BE2C (cell line): ENCODE results near the gene PRSS1.

Experiments
- DNase-seq: peaks from one replicate; pipeline ENCODE4 v3.0.0-alpha.2; 2020
- H3K27me3 ChIP-seq: fragments of 250-450 bp; sonication (Bioruptor Pico); 2 replicates; pipeline ENCODE4 v1.5.1; 2020; ENCODE audit warnings: mild to moderate bottlenecking
- H3K36me3 ChIP-seq: fragments of 250-450 bp; sonication (Bioruptor Pico); 2 replicates; pipeline ENCODE4 v1.5.1; 2020; ENCODE audit warnings: mild to moderate bottlenecking
- H3K4me1 ChIP-seq: fragments of 250-450 bp; sonication (Bioruptor Pico); 2 replicates; pipeline ENCODE4 v1.5.1; 2020
- H3K4me3 ChIP-seq: 2 replicates; pipeline ENCODE4 v1.5.1; 2011; ENCODE audit warnings: low read depth, low read length
- H3K9me3 ChIP-seq: fragments of 250-450 bp; sonication (Bioruptor Pico); 2 replicates; pipeline ENCODE4 v1.5.1; 2020
- TF ChIP-seq, protein P1 (sequence below): IDR thresholded peaks from 2 replicates; pipeline ENCODE4 v1.5.1; 2012; ENCODE audit warnings: mild to moderate bottlenecking, low read depth, low read length

Gene PRSS1

DNA sequence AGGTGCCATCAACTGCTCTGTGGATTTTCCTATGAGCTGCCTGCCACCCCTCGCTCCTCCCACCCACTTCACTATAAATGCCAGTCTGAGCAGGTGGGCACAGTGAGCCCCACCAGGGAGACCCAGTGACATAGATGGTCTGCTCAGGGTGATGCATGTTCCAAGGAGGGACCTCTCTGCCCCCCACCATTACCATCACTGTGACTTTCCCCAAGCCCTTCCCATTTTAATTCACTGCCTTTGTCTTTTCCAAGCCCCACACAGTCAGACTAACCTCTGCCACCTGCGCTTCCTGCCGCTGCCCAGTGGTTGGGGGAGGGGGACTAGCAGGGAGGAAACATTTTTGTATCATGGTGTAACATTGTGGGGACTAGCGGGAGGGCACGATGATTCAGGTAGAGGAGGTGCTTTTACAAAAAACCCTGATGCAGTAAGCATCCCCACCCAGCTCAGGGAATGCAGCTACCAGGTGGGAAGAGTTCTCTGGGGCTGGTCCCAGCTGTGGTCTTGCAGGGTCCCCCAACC is 46.1 kb downstream of the PRSS1 start:
- Histone ChIP-seq H3K4me1 (no peaks in the 10 kb centered on the region; the same call in 1 of the 2 replicates), H3K4me3 (no peak overlapping the region), H3K9me3 (no peaks in the 10 kb centered on the region), H3K36me3 (no peaks in the 10 kb centered on the region), H3K27me3 (peaks cover 42% of the 10 kb centered on the region)
- DNase-seq, result no peak
- TF ChIP-seq, protein P1, sequence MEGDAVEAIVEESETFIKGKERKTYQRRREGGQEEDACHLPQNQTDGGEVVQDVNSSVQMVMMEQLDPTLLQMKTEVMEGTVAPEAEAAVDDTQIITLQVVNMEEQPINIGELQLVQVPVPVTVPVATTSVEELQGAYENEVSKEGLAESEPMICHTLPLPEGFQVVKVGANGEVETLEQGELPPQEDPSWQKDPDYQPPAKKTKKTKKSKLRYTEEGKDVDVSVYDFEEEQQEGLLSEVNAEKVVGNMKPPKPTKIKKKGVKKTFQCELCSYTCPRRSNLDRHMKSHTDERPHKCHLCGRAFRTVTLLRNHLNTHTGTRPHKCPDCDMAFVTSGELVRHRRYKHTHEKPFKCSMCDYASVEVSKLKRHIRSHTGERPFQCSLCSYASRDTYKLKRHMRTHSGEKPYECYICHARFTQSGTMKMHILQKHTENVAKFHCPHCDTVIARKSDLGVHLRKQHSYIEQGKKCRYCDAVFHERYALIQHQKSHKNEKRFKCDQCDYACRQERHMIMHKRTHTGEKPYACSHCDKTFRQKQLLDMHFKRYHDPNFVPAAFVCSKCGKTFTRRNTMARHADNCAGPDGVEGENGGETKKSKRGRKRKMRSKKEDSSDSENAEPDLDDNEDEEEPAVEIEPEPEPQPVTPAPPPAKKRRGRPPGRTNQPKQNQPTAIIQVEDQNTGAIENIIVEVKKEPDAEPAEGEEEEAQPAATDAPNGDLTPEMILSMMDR, result no peak

DNA sequence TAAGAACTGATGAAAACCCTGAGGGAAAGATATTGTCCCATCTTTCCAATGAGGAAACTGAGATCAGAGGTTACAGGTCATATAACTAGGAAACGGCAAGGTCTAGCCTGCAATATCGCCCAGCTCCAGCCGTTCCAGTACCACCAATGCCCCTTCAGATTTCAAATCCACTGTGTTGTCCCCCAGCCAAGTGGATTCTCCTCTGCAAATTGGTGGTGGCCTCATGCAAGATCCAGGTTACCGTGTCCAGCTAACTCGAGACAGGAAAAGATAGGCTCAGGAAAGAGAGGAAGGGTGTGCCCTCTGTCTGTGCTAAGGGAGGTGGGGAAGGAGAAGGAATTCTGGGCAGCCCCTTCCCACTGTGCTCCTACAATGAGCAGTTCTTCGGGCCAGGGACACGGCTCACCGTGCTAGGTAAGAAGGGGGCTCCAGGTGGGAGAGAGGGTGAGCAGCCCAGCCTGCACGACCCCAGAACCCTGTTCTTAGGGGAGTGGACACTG is 46.8 kb downstream of the PRSS1 start:
- H3K4me3 ChIP-seq, result no peak overlapping the region

DNA sequence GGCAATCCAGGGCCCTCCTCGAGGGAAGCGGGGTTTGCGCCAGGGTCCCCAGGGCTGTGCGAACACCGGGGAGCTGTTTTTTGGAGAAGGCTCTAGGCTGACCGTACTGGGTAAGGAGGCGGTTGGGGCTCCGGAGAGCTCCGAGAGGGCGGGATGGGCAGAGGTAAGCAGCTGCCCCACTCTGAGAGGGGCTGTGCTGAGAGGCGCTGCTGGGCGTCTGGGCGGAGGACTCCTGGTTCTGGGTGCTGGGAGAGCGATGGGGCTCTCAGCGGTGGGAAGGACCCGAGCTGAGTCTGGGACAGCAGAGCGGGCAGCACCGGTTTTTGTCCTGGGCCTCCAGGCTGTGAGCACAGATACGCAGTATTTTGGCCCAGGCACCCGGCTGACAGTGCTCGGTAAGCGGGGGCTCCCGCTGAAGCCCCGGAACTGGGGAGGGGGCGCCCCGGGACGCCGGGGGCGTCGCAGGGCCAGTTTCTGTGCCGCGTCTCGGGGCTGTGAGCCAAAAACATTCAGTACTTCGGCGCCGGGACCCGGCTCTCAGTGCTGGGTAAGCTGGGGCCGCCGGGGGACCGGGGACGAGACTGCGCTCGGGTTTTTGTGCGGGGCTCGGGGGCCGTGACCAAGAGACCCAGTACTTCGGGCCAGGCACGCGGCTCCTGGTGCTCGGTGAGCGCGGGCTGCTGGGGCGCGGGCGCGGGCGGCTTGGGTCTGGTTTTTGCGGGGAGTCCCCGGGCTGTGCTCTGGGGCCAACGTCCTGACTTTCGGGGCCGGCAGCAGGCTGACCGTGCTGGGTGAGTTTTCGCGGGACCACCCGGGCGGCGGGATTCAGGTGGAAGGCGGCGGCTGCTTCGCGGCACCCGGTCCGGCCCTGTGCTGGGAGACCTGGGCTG is 47.5 kb downstream of the PRSS1 start:
- no peak for DNase-seq
- no peaks in the 10 kb centered on the region for H3K9me3 ChIP-seq
- H3K4me1 ChIP-seq, result no peaks in the 10 kb centered on the region; the same call in 1 of the 2 replicates
- H3K36me3 ChIP-seq, result no peaks in the 10 kb centered on the region
- peaks cover 43% of the 10 kb centered on the region for H3K27me3 ChIP-seq
- TF ChIP-seq, protein P1, result no peak
- no peak overlapping the region for H3K4me3 ChIP-seq

More for the DNA sequence above, 46.8 kb downstream of the PRSS1 start:
- Histone ChIP-seq H3K27me3 (peaks cover 43% of the 10 kb centered on the region), H3K36me3 (no peaks in the 10 kb centered on the region), H3K9me3 (no peaks in the 10 kb centered on the region), H3K4me1 (no peaks in the 10 kb centered on the region; the same call in 1 of the 2 replicates)
- TF ChIP-seq, protein P1, result no peak
- no peak for DNase-seq

DNA sequence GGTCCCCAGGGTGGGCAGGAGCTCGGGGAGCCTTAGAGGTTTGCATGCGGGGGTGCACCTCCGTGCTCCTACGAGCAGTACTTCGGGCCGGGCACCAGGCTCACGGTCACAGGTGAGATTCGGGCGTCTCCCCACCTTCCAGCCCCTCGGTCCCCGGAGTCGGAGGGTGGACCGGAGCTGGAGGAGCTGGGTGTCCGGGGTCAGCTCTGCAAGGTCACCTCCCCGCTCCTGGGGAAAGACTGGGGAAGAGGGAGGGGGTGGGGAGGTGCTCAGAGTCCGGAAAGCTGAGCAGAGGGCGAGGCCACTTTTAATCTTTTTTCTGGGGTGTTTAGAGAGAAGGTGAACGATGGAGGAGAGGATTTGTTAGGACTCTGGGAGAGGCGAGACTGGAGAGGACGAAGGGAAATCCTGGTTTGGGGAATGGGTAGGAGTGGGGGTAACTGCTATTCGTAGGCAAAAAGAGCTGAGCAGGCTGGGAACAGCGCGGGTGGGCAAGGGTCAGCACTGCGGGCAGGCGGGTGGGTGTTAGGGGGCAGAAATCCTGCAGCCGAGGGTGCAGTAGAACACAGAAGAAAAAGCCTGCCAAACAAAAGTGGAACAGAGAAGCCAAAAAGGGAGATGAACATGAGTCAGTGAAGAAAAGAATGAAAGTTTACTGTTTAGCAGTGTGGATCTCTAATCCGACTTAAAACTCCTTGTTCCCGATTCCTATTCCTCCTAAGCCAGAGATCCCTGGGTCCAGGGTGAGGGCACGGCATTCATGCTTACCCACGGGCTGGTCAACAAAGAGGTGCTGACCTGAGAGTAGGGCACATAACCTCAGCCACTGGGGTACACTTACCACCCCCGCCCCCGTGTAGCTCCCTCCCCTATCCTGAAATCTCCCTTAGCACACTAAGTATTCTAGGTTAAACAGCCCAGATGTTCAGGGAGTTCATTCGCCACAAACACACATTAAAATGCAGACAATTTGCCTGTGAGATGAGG is 48.4 kb downstream of the PRSS1 start:
- TF ChIP-seq, protein P1, result no peak
- Histone ChIP-seq H3K36me3 (no peaks in the 10 kb centered on the region), H3K4me3 (no peak overlapping the region), H3K9me3 (no peaks in the 10 kb centered on the region), H3K4me1 (no peaks in the 10 kb centered on the region; the same call in 1 of the 2 replicates), H3K27me3 (peaks cover 43% of the 10 kb centered on the region)
- no peak for DNase-seq

DNA sequence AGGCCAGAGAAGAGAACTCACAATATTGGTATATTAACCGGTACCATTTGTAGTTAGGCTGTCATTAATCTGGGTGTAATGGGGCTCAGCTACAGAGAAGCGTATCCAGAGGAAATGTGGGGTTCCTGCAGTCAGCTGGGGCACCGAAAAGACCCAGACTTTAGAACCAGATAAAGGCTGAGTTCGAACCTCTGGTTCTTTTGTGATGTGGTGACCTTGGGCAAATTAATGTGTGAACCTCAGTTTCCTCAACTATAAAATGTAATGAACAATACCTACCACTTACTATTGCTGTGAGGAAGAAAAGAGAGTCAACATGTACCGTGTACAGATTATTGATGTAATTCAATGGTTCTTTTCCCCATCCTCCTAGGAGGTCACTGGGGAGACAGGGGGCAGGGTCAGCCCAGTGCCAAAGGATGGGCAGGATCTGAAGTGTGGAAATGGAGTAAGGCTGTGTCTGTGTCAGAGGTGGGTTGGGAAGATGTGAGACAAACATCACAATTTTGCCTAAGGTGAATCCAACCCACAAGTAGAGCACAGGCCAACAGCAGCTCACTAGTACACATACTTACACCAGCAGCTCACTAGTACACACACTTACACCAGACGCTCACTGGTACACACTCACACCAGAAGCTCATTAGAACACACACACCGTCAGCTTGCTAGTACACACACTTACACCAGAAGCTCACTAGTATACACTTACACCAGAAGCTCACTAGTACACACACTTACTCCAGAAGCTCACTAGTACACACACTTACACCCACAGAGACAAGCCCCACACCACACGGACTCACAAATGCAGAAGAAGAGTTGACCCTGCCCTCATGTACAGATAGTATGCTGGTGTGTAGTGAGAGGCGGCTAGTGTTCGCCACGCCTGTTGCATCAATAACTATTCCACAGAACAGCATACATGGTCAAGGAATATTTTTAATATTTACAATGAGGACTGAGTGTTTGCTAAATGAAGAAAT is 49.5 kb downstream of the PRSS1 start:
- DNase-seq, result no peak
- Histone ChIP-seq H3K27me3 (peaks cover 43% of the 10 kb centered on the region), H3K9me3 (no peaks in the 10 kb centered on the region), H3K4me3 (no peak overlapping the region), H3K36me3 (no peaks in the 10 kb centered on the region), H3K4me1 (no peaks in the 10 kb centered on the region; the same call in 1 of the 2 replicates)
- TF ChIP-seq, protein P1, result no peak
